Kidney (tissue), 14 donors: Measurements from ENCODE around the gene TMPRSS11D. TPM values are rescaled to one million over a fixed set of nuclear protein-coding genes. Genes with fewer than 3 reads are reported as not detected.

Experiments
- DNase-seq, 5 donors: peaks; one replicate each; pipeline ENCODE4 v3.0.0-alpha.2; 2013 to 2020
- FAIRE-seq: peaks from 2 replicates; lab custom pipeline; 2012; peaks lifted over from hg19 to GRCh38; lab: Jason Lieb, UNC
- H3K27ac ChIP-seq, 2 donors: one replicate each; pipeline ENCODE4 v1.7.0; 2013; ENCODE audit warnings: low read depth in 2 of 2, low read length in 2 of 2, inconsistent platforms in 1 of 2
- H3K27me3 ChIP-seq: one replicate; pipeline ENCODE4 v1.7.1; 2013; ENCODE audit warnings: low read length, inconsistent platforms; ENCODE audit not compliant: control insufficient read depth, insufficient read depth
- H3K36me3 ChIP-seq, 3 donors: one replicate each; pipeline versions ENCODE4 v1.7.0 to v1.7.1; 2013; ENCODE audit warnings: low read length in 3 of 3, control low read depth in 1 of 3, inconsistent platforms in 1 of 3; ENCODE audit not compliant: insufficient read depth in 3 of 3, control insufficient read depth in 2 of 3
- H3K4me1 ChIP-seq, 3 donors: one replicate each; pipeline versions ENCODE4 v1.7.0 to v1.7.1; 2013; ENCODE audit warnings: low read length in 3 of 3, inconsistent platforms in 1 of 3, low read depth in 1 of 3; ENCODE audit not compliant: control insufficient read depth in 2 of 3, insufficient read depth in 2 of 3
- H3K4me3 ChIP-seq, 3 donors: one replicate each; pipeline versions ENCODE4 v1.7.0 to v1.8.1; 2013; ENCODE audit warnings: low read length in 3 of 3, control low read depth in 1 of 3, inconsistent platforms in 1 of 3
- H3K9ac ChIP-seq, 3 donors: one replicate each; pipeline versions ENCODE4 v1.7.0 to v1.7.1; 2013; ENCODE audit warnings: low read length in 3 of 3, control low read depth in 1 of 3, inconsistent platforms in 1 of 3
- H3K9me3 ChIP-seq, 3 donors: one replicate each; pipeline versions ENCODE4 v1.7.0 to v1.7.1; 2013; ENCODE audit warnings: low read length in 3 of 3, control low read depth in 1 of 3, inconsistent platforms in 1 of 3; ENCODE audit not compliant: control insufficient read depth in 2 of 3, insufficient read depth in 1 of 3
- intact Hi-C: fragments of 100-400 bp; cut with DNase I; formaldehyde crosslinking; loops from one replicate; pipeline ENCODE4 v1.11.1; 2022
- polyA plus RNA-seq: library from polyadenylated mRNA; stranded (reverse); fragments of 350-450 nt; fragmentation: Illumina TruSeq; extraction: RNeasy Lipid Tissue Mini Kit (QIAGEN cat#74804); gene quantifications from one replicate; pipeline ENCODE4 v1.2.3, GENCODE V29; 2014; ENCODE audit warnings: low read depth, low replicate concordance; ENCODE audit not compliant: insufficient read depth
- total RNA-seq: library from RNA; stranded (reverse); fragmentation: NEBNext Ultra II Directional; extraction: Animal tissue kit (Norgen Biotek cat#: 25700); gene quantifications from one replicate; pipeline ENCODE4 v1.2.1, GENCODE V29; 2021
- TF ChIP-seq, protein P1 (sequence below): IDR thresholded peaks from 3 replicates; pipeline ENCODE4 v1.5.1; 2012; ENCODE audit warnings: mild to moderate bottlenecking, moderate library complexity, borderline replicate concordance; ENCODE audit not compliant: insufficient read depth; ENCODE audit errors: extremely low read depth
- donor health status: control.
- donor health status: control.
- donor health status: control.
- donor health status: control.
- donor health status: control.
- donor health status: DM: yes; HTN: yes; CAD: no.
- donor health status: Normal renal cell carcinoma (clear cell type).

The TMPRSS11D gene
- total and polyA plus RNA-seq, 2 donors from 2014 or later = not detected

DNA sequence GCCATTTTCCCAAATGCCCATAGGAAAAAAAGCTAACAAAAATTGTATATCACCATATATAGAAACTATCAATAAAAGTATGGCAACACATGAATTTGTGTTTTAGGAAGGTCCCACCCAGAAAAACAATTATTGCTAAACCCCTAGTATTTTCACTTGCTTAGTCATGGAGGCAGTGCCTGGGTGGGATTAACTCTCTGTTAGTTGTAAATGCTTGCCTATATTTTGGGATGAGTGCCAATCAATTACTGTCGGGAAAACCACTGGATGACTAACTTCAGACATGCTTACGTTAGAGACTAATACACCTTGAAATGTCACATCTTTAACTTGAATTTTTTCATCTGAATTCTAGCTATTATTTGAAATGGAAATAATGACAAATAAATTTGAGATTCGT is 45.6 kb upstream of the TMPRSS11D start:
- H3K4me3 ChIP-seq = no peak overlapping the region
- no peaks in the 10 kb centered on the region for H3K36me3 ChIP-seq
- no peaks in the 10 kb centered on the region for H3K27me3 ChIP-seq
- H3K4me1 ChIP-seq = no peaks in the 10 kb centered on the region
- TF ChIP-seq, protein P1, sequence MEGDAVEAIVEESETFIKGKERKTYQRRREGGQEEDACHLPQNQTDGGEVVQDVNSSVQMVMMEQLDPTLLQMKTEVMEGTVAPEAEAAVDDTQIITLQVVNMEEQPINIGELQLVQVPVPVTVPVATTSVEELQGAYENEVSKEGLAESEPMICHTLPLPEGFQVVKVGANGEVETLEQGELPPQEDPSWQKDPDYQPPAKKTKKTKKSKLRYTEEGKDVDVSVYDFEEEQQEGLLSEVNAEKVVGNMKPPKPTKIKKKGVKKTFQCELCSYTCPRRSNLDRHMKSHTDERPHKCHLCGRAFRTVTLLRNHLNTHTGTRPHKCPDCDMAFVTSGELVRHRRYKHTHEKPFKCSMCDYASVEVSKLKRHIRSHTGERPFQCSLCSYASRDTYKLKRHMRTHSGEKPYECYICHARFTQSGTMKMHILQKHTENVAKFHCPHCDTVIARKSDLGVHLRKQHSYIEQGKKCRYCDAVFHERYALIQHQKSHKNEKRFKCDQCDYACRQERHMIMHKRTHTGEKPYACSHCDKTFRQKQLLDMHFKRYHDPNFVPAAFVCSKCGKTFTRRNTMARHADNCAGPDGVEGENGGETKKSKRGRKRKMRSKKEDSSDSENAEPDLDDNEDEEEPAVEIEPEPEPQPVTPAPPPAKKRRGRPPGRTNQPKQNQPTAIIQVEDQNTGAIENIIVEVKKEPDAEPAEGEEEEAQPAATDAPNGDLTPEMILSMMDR = no peak
- no peaks in the 10 kb centered on the region for H3K9me3 ChIP-seq
- DNase-seq (no peak), FAIRE-seq (no peak)
- H3K9ac ChIP-seq = no peak overlapping the region
- H3K27ac ChIP-seq = no peak overlapping the region
- intact Hi-C loops = no loop called here

DNA sequence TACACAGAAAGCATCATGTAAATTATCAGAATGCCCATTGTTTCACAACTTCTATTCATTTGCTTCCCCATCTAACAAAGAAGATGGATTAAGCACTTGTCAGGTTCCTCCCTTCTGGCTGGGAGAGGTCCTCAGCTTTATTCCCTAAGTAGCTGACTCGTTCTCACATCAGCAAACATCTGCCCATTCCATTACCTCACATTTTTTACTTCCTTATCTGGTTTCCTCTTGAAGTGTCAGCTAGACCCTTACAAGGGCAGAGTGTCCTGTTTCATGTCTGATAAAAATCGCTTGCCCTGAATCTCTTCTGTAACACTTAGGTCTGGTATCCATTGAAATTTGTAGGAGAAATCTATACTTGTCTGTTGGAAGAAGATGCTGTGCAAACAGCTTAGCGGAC is 44.7 kb upstream of the TMPRSS11D start:
- FAIRE-seq (no peak), DNase-seq (no peak)
- H3K9ac ChIP-seq = no peak overlapping the region
- intact Hi-C loops = no loop called here
- no peaks in the 10 kb centered on the region for H3K27me3 ChIP-seq
- H3K36me3 ChIP-seq = no peaks in the 10 kb centered on the region
- H3K27ac ChIP-seq = no peak overlapping the region
- no peak overlapping the region for H3K4me3 ChIP-seq
- H3K4me1 ChIP-seq = no peaks in the 10 kb centered on the region
- H3K9me3 ChIP-seq = no peaks in the 10 kb centered on the region
- TF ChIP-seq, protein P1 = no peak

DNA sequence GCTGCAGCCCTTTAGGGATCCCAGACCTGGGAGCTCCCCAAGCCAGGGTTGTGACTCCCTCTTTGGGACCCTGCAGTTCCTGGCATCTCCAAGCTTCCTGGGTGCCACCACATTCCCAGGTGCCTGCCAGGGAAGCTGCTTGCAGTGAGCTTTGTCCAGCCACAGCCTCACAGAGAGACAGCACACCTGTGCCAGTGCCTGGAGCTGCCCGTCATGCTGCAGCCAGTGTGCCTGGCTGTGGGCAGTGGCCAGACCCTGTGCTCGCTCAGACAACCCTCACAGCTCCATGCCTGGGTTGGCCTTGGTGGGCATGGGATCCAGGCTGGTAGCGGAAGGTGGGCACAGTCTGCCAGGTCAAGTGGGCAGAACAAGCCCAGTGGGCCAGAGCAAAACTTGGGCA is 43.4 kb upstream of the TMPRSS11D start:
- H3K4me3 ChIP-seq = no peak overlapping the region
- no peak for FAIRE-seq
- no peak overlapping the region for H3K27ac ChIP-seq
- TF ChIP-seq, protein P1 = no peak
- DNase-seq = peak in 1 of 5 donors; percentile 30
- no peaks in the 10 kb centered on the region for H3K36me3 ChIP-seq
- no peaks in the 10 kb centered on the region for H3K4me1 ChIP-seq
- no peaks in the 10 kb centered on the region for H3K9me3 ChIP-seq
- no peak overlapping the region for H3K9ac ChIP-seq
- H3K27me3 ChIP-seq = no peaks in the 10 kb centered on the region
- intact Hi-C loops = no loop called here

DNA sequence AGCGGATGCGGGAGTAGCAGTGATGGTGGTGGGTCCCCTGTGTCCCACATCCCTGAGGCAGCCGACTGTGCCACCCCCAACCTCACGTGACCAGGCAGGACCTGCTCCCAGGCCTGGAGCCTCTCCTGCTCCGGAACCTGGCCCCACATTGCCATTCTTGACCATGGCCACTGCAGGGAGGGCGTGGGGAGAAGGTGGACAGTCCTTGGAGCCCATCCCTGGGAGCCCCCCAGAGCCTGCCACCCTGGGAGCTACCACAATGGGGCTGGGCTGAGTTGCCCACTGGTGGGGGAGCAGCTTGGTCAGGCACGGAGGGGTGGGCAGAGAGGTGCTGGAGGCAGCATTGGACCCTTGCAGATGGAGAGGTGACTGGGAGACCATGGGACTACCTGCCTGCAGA is 42.7 kb upstream of the TMPRSS11D start:
- no peaks in the 10 kb centered on the region for H3K36me3 ChIP-seq
- H3K4me1 ChIP-seq = no peaks in the 10 kb centered on the region
- no peak for FAIRE-seq
- H3K27me3 ChIP-seq = no peaks in the 10 kb centered on the region
- no peak overlapping the region for H3K9ac ChIP-seq
- intact Hi-C loops = no loop called here
- H3K27ac ChIP-seq = no peak overlapping the region
- no peak overlapping the region for H3K4me3 ChIP-seq
- H3K9me3 ChIP-seq = no peaks in the 10 kb centered on the region
- TF ChIP-seq, protein P1 = no peak
- DNase-seq = no peak
